ENCODE measurements around the gene GAS1. TPM values are rescaled to one million over a fixed set of nuclear protein-coding genes. Genes with fewer than 3 reads are reported as not detected.

The GAS1 gene
- total and polyA plus RNA-seq, 2 of the 8 experiments (the other 6 are each of a cell fraction or from before 2014, with no cell fraction given), result 2.8 to 5.7 TPM

GRCh38 chr9:86958203-86958602, 10.9 kb upstream of the GAS1 start (continued):
- TF ChIP-seq CHD7 (IDR thresholded peaks at IDR 0.05; ENCODE audit: insufficient replicate concordance, low read length), result no peak
- TF ChIP-seq POLR2A (IDR thresholded peaks at IDR 0.05; ENCODE audit: control extremely low read depth in 1 of 2, low read depth in 2 of 2, low read length in 2 of 2), result no peak
- no peak for TF ChIP-seq KDM1A (IDR thresholded peaks at IDR 0.05; ENCODE audit: borderline replicate concordance, low read length)
- no peak for TF ChIP-seq EZH2 (IDR thresholded peaks at IDR 0.05; ENCODE audit: low read depth, low read length, severe bottlenecking)
- TF ChIP-seq JUN (IDR thresholded peaks at IDR 0.05; ENCODE audit: low read depth, low read length), result no peak
- no peak for TF ChIP-seq TCF12 (IDR thresholded peaks at IDR 0.05; ENCODE audit: low read depth, low read length)
- no peak for TF ChIP-seq HDAC2 (IDR thresholded peaks at IDR 0.05; ENCODE audit: borderline replicate concordance in 1 of 2, low read depth in 2 of 2, low read length in 2 of 2)
- no peak for TF ChIP-seq TEAD4 (IDR thresholded peaks at IDR 0.05; ENCODE audit: low read depth, low read length)
